Hematopoietic multipotent progenitor cell treated with erythropoietin and hydrocortisone succinate and interleukin-3 and kit ligand, for 8 days (in vitro differentiated cells): ENCODE measurements around the gene ALPI.

ENCODE experiments used
- DNase-seq: peaks from one replicate; pipeline ENCODE4 v3.0.0-alpha.2; 2015

ALPI gene

DNA sequence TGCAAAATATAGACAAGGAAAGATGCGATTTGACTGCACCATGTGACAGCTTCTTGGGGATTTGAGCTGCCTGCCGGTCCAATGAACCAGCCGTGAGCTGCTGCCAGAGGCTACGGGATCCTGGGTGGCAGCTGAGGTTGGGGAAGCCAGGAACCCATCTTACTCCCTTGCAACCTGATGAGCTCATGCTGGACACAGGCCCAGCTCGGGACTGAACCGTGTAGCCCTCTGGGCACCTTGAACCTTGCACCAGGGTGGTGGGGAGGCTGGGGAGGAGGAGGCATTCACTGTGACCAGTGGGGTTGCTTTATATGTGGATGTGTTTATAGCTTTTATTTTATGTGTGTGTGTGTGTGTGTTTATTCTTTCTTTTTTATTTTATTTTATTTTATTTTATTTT lies 9.1 kb downstream of the ALPI start:
- no peak for DNase-seq

DNA sequence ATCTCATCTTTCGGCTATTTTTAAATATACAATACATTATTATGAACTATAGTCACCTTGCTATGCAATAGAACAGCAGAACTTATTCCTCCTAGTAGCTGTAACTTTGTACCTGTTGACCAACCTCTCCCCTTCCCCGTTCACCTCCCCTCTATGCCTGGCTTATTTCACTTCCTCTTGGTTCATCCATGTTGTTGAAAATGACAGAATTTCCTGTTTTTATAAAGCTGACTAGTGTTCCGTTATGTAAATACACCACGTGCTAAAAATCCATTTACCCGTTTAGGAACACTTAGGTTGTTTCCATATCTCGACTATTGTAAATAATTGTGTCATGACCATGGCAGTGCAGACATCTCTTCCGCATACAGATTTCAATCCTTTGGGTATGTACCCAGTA lies 10.3 kb downstream of the ALPI start:
- DNase-seq = no peak

GRCh38 chr2:232473467-232473890 lies 17.5 kb downstream of the ALPI start:
- DNase-seq = no peak

GRCh38 chr2:232476045-232476444 lies 20.1 kb downstream of the ALPI start:
- DNase-seq = no peak

GRCh38 chr2:232476791-232477190 lies 20.8 kb downstream of the ALPI start:
- DNase-seq = no peak

DNA sequence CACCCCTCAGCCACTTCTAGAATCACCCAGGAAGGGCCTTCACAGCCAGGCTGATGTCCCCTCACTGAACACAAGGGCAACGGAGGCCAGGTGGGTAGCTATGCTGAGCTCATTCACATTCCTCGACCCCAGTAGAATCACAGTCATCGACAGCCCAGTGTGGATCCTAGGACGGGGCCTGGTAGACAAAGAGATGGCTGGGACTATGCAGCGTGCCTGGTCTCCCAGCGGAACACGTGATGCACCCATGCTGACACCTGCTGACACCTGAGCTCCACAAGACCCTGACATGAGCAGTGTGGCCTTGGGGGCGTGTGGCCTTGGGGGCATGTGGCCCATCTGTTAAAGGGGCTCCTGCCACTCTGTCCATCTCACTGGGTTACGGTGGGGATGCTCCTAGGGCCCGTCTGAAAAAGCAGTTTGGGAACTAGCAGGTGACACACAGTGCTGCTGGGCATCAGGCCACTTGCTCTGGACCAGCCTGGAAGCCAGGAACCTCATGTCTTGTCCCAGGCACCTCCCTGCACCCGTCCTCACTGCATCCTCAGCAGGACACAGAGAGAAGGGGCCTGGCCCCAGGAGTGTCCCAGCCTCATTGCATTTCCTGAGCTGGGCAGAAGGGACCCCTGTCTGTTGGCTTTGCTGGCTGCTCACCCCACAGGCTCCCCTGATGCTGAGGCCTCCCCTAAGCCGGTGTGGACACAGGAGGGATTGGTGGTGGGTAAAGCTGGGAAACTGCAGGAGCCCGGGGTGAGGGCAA lies 22.0 kb downstream of the ALPI start:
- no peak for DNase-seq

DNA sequence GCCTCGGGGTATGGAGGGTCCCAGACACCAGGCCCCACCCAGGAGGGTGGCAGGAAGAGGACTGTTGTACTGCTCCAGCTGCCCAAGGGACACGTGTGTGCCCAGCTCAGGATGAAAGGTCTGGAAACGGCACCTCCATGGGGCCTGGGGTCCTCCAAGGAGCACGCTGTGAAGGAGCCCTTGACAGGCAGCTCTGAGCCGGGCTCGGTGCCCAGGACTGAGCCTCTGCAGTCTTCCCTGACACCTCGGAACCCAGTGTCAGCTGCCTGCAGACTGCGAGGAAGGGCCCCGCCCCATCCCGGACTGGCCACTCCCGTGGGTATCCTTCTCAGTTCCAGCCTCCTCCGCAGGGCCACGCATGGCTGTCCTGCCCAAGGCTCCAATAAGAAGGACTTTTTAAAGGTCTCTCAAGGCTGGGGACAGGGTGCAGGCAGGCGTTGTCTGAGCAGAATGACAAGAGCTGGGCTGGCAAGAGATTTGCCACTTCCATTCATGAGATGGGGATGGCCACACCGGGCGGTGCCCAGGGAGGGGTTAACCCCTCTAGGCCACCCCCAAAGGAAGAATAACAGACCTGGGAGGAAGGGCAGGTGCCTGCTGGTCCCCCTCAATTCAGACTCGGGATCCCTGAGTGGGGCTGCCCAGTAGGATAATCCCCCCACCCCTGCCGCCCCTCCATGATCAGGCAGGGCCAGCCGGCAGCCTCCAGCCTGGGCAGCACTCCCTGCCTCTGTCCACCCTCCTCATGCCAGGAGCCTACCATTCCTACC lies 22.8 kb downstream of the ALPI start:
- DNase-seq = no peak

DNA sequence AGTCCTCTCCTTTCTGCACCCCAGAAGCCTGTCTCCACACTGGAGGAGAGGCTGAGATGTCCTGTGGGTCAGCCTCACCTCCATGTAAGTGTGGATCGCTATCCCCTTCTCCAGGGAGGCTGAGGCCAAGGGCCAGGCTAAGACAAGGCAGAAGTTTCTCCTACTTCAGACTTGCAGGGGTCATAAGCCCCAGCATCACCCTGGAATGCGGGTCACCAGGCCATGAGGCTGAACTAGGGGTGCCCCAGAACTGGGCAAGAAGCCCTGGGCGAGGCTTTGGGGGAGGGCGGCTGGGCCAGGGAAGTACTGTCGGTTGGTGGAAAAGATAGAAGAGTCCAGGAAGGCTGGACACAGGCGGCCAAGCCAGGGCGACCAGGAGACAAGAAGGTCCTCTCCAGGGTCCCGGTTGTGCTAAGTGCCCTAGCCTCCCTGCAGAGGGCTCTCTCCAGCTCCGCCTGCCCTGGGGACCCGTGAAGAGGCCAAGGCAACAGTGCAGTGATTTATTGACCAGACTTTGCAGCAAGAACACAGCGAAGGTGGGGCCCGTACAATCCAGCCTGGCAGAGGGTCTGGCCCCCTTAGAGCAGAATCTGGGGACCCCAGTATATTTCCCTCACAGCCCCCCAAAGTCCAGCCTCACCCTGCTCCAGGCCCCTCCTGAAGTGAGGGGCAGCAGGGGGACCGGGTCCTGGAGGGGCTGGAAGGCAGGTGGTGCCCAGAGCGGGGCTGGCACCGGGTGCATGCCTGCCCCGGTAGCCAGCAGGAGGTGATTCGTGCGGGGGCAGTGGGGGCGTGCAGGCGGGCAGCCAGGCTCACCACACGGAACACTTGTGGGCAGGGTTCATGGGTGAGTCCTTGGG lies 23.6 kb downstream of the ALPI start:
- no peak for DNase-seq

GRCh38 chr2:232480201-232481190 lies 24.5 kb downstream of the ALPI start:
- DNase-seq = no peak

- no peak for DNase-seq
Observed at GRCh38 chr2:232481322-232482140, 25.6 kb downstream of the ALPI start.

GRCh38 chr2:232482301-232483238 lies 26.6 kb downstream of the ALPI start:
- no peak for DNase-seq

- no peak for DNase-seq
Observed at GRCh38 chr2:232483311-232483922, 27.5 kb downstream of the ALPI start.

- no peak for DNase-seq
Observed at GRCh38 chr2:232483923-232484627, 28.1 kb downstream of the ALPI start.

DNA sequence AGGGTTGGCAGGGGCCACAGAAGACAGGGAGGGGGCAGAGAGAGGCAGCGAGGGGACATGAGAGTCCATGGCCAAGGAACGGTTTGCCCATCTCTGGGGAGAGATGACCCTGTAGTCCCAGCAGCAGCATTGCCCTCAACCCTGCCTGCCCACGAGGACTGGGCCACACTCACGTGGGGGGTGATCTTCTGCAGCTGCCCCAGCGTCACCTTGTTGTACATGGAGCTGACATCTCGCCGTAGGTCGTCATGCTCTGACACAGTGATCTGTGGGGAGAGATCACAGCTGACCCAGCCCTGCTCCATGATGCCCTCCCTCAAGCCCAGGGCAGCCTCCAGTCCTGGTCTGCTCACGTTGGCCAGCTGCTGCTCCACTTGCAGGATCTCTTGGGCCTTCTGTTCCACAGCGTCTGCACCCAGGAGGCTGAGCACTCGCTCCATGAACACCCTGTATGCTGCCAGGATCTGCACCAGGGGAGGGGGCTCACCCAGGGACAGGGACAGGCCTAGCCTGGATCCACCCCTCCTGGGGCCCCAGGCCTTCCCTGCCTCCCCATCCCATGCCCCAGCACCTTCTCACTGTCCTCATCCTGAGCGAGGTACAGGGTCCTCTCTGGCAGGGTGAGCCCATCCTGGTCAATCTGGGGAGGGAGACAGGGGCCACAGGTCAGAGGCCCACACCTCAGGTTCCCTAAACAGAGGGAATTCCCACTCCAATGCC lies 28.8 kb downstream of the ALPI start:
- DNase-seq = no peak

DNA sequence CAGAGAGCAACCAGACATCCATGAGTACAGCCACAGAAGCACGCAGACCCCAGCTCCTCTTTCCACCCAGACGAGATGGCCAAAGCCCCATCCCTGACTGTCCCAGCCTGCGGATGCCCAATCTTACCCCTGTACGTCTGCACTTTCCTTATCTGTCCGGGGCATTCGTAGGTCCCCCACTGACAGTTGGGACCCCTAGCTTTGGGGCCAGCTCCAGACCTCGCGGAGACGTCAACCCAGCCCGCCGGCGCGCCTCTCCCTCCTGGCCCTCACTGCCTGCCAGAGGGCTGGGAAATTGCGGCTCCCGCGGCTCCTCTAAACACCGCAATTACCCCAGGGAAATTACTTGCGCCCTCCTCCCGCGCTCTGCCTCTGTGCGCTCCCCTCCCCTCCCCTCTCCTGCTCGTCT lies 29.4 kb downstream of the ALPI start:
- DNase-seq = no peak

- DNase-seq = no peak
Observed at GRCh38 chr2:232485757-232486557, 30.0 kb downstream of the ALPI start.
